IPS-18c (cell line): ENCODE measurements around the gene NEDD4L.

ENCODE experiments used
- H3K4me3 ChIP-seq: 2 replicates; pipeline ENCODE4 v1.7.0; 2013; ENCODE audit warnings: low read depth, mild to moderate bottlenecking, low read length, moderate library complexity; ENCODE audit not compliant: insufficient read depth
- H3K9me3 ChIP-seq: one replicate; pipeline ENCODE4 v1.6.1; 2013; ENCODE audit warnings: mild to moderate bottlenecking, low read length, moderate library complexity; ENCODE audit not compliant: control insufficient read depth, insufficient read depth

NEDD4L gene

GRCh38 chr18:58241026-58241679 lies 197.1 kb downstream of the NEDD4L start:
- H3K4me3 ChIP-seq = no peak overlapping the region
- H3K9me3 ChIP-seq = no peaks in the 10 kb centered on the region

- Histone ChIP-seq H3K4me3 (no peak overlapping the region), H3K9me3 (no peaks in the 10 kb centered on the region)
Observed at GRCh38 chr18:58241877-58242276, 197.9 kb downstream of the NEDD4L start.

GRCh38 chr18:58242435-58242834 lies 198.4 kb downstream of the NEDD4L start:
- Histone ChIP-seq H3K4me3 (no peak overlapping the region), H3K9me3 (no peaks in the 10 kb centered on the region)

GRCh38 chr18:58242968-58243367 lies 198.9 kb downstream of the NEDD4L start:
- Histone ChIP-seq H3K9me3 (no peaks in the 10 kb centered on the region), H3K4me3 (no peak overlapping the region)

- H3K9me3 ChIP-seq = no peaks in the 10 kb centered on the region
Observed at GRCh38 chr18:58243401-58243800, 199.4 kb downstream of the NEDD4L start.

GRCh38 chr18:58247363-58247834 lies 203.4 kb downstream of the NEDD4L start:
- H3K9me3 ChIP-seq = no peaks in the 10 kb centered on the region
- H3K4me3 ChIP-seq = no peak overlapping the region; the same call in 1 of the 2 replicates

More at GRCh38 chr18:58243401-58243800, 199.4 kb downstream of the NEDD4L start:
- H3K4me3 ChIP-seq = no peak overlapping the region

GRCh38 chr18:58249712-58250111 lies 205.7 kb downstream of the NEDD4L start:
- Histone ChIP-seq H3K9me3 (no peaks in the 10 kb centered on the region), H3K4me3 (no peak overlapping the region)

GRCh38 chr18:58251416-58251815 lies 207.4 kb downstream of the NEDD4L start:
- Histone ChIP-seq H3K9me3 (no peaks in the 10 kb centered on the region), H3K4me3 (no peak overlapping the region)

- no peak overlapping the region for H3K4me3 ChIP-seq
- no peaks in the 10 kb centered on the region for H3K9me3 ChIP-seq
Observed at GRCh38 chr18:58252166-58252565, 208.1 kb downstream of the NEDD4L start.

- H3K4me3 ChIP-seq = no peak overlapping the region
- H3K9me3 ChIP-seq = no peaks in the 10 kb centered on the region
Observed at GRCh38 chr18:58253318-58253717, 209.3 kb downstream of the NEDD4L start.

- H3K9me3 ChIP-seq = no peaks in the 10 kb centered on the region
- H3K4me3 ChIP-seq = no peak overlapping the region
Observed at GRCh38 chr18:58253871-58254270, 209.8 kb downstream of the NEDD4L start.

- no peak overlapping the region for H3K4me3 ChIP-seq
- H3K9me3 ChIP-seq = no peaks in the 10 kb centered on the region
Observed at GRCh38 chr18:58254873-58255511, 211.0 kb downstream of the NEDD4L start.

- H3K9me3 ChIP-seq = no peaks in the 10 kb centered on the region
- no peak overlapping the region for H3K4me3 ChIP-seq
Observed at GRCh38 chr18:58255701-58256311, 211.8 kb downstream of the NEDD4L start.

GRCh38 chr18:58256316-58257080 lies 212.5 kb downstream of the NEDD4L start:
- Histone ChIP-seq H3K4me3 (no peak overlapping the region), H3K9me3 (no peaks in the 10 kb centered on the region)

GRCh38 chr18:58257461-58257860 lies 213.4 kb downstream of the NEDD4L start:
- Histone ChIP-seq H3K4me3 (no peak overlapping the region), H3K9me3 (no peaks in the 10 kb centered on the region)

GRCh38 chr18:58258692-58259342 lies 214.8 kb downstream of the NEDD4L start:
- Histone ChIP-seq H3K9me3 (no peaks in the 10 kb centered on the region), H3K4me3 (no peak overlapping the region)
